GM10266 (cell line): Measurements from ENCODE around the gene FAM193A.

Experiments used
- DNase-seq: peaks from one replicate; pipeline ENCODE4 v3.0.0; 2012; ENCODE audit errors: extremely low spot score
- TF ChIP-seq, protein P1 (sequence below): IDR thresholded peaks from 2 replicates; pipeline ENCODE4 v1.5.1; 2012; ENCODE audit warnings: mild to moderate bottlenecking, low read depth; ENCODE audit not compliant: control insufficient read depth, insufficient read depth; ENCODE audit errors: missing control alignments

The FAM193A gene

DNA sequence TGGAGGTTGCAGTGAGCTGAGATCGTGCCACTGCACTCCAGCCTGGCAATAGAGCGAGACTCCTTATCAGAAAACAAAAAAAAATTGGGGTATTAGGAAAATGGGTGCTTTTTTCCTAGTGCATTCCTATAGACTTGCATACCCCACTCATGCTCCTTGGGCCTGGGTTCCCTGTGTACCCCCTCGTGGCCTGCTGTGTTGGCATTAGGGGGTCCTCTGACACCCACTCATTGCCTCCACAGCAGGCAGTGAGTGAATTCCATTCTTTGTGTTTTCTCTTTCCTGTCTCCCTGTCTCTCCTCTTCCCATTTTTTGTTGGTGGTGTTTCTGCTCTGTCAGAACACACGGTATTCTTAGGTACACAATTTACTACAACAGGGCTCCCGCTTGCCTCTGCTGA, 176.9 kb downstream of the FAM193A start:
- no peak for DNase-seq
- TF ChIP-seq, protein P1, sequence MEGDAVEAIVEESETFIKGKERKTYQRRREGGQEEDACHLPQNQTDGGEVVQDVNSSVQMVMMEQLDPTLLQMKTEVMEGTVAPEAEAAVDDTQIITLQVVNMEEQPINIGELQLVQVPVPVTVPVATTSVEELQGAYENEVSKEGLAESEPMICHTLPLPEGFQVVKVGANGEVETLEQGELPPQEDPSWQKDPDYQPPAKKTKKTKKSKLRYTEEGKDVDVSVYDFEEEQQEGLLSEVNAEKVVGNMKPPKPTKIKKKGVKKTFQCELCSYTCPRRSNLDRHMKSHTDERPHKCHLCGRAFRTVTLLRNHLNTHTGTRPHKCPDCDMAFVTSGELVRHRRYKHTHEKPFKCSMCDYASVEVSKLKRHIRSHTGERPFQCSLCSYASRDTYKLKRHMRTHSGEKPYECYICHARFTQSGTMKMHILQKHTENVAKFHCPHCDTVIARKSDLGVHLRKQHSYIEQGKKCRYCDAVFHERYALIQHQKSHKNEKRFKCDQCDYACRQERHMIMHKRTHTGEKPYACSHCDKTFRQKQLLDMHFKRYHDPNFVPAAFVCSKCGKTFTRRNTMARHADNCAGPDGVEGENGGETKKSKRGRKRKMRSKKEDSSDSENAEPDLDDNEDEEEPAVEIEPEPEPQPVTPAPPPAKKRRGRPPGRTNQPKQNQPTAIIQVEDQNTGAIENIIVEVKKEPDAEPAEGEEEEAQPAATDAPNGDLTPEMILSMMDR: no peak

- TF ChIP-seq, protein P1: no peak
- no peak for DNase-seq
These were observed 177.8 kb downstream of the FAM193A start for GRCh38 chr4:2714061-2714770.

DNA sequence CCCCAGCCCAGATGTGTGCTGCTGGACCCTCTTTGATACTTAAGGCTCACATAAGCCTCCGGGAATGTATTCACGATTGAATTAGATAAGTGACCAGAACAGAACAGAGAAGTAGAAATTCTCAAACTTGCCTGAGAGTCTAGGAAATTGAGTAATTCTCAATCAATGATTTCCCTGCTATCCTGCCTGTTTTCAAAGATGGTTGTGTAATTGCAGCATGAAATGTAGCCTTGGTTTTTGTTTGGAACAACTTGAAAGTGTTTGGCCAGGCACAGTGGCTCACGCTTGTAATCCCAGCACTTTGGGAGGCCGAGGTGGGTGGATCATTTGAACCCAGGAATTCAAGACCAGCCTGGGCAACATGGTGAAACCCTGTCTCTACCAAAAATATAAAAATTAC, 178.5 kb downstream of the FAM193A start:
- TF ChIP-seq, protein P1: no peak
- DNase-seq: no peak

DNA sequence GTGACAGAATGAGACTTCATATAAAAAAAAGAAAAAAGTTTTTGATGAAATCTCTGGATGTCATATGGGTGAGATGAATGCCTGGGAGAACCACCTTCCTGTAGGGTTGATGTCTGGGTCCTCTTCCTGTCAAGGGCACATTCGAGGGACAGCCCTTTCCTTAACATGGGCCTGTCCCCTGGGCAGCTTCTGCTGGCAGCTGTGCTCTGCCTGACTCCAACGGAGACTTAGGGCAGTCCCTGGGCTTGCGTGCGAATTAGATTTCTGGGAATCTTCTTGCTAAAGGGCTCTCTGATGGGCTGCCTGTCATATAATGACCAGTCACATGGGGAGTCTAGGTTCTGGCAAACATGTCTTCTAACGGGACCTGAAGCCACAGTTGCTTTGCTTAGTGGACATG, 179.0 kb downstream of the FAM193A start:
- TF ChIP-seq, protein P1: no peak
- DNase-seq: no peak

DNA sequence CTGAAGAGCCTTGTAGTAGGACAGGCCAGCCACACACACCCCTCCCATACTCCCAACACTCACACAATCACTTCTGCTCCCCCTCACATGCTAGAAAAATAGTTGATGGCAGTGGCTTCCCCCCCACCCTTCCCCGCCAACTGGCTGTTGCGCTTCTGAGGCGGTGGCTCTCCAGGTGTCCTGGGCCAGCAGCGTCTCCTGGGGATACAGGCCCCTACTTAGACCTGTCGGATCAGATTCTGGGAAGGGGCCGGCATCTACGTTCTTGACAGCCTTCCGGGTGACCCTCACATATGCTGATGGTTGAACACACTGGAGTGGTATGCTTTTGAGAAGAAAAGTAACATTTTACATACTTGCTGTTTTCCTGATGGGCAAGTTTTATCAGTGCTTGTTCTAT, 179.8 kb downstream of the FAM193A start:
- TF ChIP-seq, protein P1: no peak
- DNase-seq: no peak

DNA sequence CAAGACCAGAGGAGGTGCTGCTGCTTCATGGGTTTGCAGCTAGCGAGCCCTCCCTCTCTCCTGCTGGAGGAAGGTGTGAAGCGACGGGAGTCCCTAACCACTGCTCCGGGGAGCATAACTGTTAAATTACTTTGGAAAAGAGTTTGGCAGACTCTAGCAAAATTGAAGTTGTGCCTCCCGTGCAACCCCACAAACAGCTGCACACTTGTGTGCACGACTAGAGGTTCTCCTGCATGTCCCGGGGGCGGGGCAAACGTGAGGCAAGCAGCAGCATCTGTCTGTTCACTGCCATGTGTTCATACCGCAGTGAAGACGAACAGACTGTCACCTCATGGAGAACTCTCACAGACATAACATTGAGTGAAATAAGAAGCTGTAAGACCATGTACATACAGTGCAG, 185.1 kb downstream of the FAM193A start:
- TF ChIP-seq, protein P1: no peak

DNA sequence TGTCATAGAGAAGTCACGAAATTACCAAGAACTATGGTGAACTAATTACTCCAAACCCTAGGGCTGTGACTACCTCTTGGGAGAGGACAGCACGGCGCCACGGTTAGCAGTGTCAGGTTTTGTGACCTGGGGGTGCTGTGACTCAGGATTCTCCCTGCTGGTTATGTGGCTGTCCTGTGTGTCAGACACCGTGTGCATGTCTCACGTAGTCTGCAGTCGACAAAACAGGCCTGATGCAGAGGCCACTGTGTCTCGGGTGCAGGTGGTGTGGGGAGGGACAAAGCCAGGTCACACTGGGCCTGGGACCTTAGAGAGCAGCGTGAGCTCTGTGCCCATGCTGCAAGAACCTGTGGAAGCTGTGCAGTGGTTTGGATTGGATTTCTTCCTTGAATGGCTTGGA, 185.6 kb downstream of the FAM193A start:
- TF ChIP-seq, protein P1: no peak
- DNase-seq: no peak

More for the DNA sequence above, 185.1 kb downstream of the FAM193A start:
- no peak for DNase-seq
